ENCODE results near the gene PRTFDC1. TPM values are rescaled to one million over a fixed set of nuclear protein-coding genes. Genes with fewer than 3 reads are reported as not detected.

The PRTFDC1 gene
- polyA plus RNA-seq, 1 donor (not counting 4 experiments of a cell fraction or from before 2014, with no cell fraction given): 2.2 TPM

GRCh38 chr10:24983130-24983529 is 30.7 kb upstream of the PRTFDC1 start:
- Histone ChIP-seq H3K36me3 (ENCODE audit: control insufficient read depth in 2 of 2, extremely low read depth in 1 of 2, insufficient read depth in 2 of 2, low read length in 2 of 2) (no peaks in the 10 kb centered on the region), H2AFZ (ENCODE audit: control insufficient read depth, low read length) (no peak overlapping the region), H3K27ac (ENCODE audit: control insufficient read depth, insufficient read depth, low read length) (no peak overlapping the region), H3K4me3 (ENCODE audit: control insufficient read depth in 2 of 3, extremely low read depth in 1 of 3, insufficient read depth in 2 of 3, low read depth in 1 of 3, low read length in 3 of 3) (no peak overlapping the region), H3K9me3 (ENCODE audit: control insufficient read depth, low read depth, low read length) (no peaks in the 10 kb centered on the region), H3K79me2 (ENCODE audit: control insufficient read depth, insufficient read depth, low read length) (no peaks in the 10 kb centered on the region), H3K9me1 (ENCODE audit: control insufficient read depth, extremely low read depth, insufficient read depth, low read length) (no peaks in the 10 kb centered on the region), H3K4me2 (ENCODE audit: control insufficient read depth, extremely low read depth, insufficient read depth, low read depth, low read length) (no peak overlapping the region), H3K4me1 (ENCODE audit: control insufficient read depth, extremely low read depth, insufficient read depth, low read length) (no peaks in the 10 kb centered on the region), H3K27me3 (ENCODE audit: control insufficient read depth, extremely low read depth, insufficient read depth, low read length) (no peaks in the 10 kb centered on the region), H3K9ac (ENCODE audit: control insufficient read depth, extremely low read depth, insufficient read depth, low read length) (no peak overlapping the region), H4K20me1 (ENCODE audit: control insufficient read depth, extremely low read depth, insufficient read depth, low read length) (no peaks in the 10 kb centered on the region)
- dilution Hi-C loops (cut with MboI; ENCODE audit: extremely low pct_ligation_motif_present, low sequenced_read_pairs): no loop called here
- FAIRE-seq (no peak), DNase-seq (ENCODE audit: low read depth, low spot score) (no peak)
- TF ChIP-seq EZH2 (IDR thresholded peaks at IDR 0.05; ENCODE audit: low read length): no peak
- no peak for TF ChIP-seq CTCF (optimal IDR thresholded peaks at IDR 0.05 in 1 of 3, IDR thresholded peaks at IDR 0.05 in 1 of 3, conservative IDR thresholded peaks at IDR 0.05 in 1 of 3; ENCODE audit: extremely low read depth in 1 of 3, insufficient read depth in 2 of 3, low read length in 3 of 3)

DNA sequence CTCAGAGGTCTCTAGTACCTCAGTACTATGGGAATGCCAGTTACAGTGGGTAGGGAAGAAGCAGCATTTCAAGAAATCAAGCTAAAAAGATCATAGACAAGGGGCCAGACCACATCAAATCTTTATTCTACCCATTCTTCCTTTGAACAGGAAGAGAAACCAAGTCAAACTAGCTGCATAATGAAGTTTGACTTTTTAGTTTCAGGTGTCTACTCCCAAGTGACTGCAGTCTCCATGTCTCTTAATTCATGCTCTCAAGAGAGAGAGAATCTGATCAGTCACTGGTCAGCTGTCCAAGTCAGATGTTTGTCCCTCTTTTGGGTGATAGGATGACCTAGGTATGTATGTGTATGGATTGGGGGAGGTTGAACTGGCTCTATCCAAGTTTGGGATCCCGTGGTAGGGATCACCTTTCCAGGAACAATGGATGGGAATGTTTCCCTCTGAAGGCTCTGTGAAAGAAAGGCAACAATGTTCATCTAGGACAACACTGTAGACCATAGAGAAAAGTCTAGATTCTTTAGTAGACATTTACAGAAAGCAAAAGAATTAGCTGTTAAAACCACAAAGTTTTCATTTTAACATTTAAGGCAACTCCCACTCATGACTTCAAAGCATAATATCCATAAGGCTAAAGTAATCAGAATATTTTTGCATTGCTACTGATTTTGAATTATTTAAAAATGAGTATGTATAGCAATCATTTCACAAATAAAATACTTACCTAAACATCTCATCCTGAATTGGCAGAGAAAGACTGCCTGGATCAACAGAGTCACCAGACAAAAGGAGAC is 30.1 kb upstream of the PRTFDC1 start:
- dilution Hi-C loops (cut with MboI; ENCODE audit: extremely low pct_ligation_motif_present, low sequenced_read_pairs): no loop called here
- H3K4me1 ChIP-seq (ENCODE audit: control insufficient read depth, extremely low read depth, insufficient read depth, low read length): no peaks in the 10 kb centered on the region
- no peaks in the 10 kb centered on the region for H3K27me3 ChIP-seq (ENCODE audit: control insufficient read depth, extremely low read depth, insufficient read depth, low read length)
- no peak overlapping the region for H3K27ac ChIP-seq (ENCODE audit: control insufficient read depth, insufficient read depth, low read length)
- no peaks in the 10 kb centered on the region for H3K9me3 ChIP-seq (ENCODE audit: control insufficient read depth, low read depth, low read length)
- FAIRE-seq: no peak
- no peaks in the 10 kb centered on the region for H3K79me2 ChIP-seq (ENCODE audit: control insufficient read depth, insufficient read depth, low read length)
- H4K20me1 ChIP-seq (ENCODE audit: control insufficient read depth, extremely low read depth, insufficient read depth, low read length): no peaks in the 10 kb centered on the region
- no peak overlapping the region for H3K9ac ChIP-seq (ENCODE audit: control insufficient read depth, extremely low read depth, insufficient read depth, low read length)
- no peak overlapping the region for H3K4me2 ChIP-seq (ENCODE audit: control insufficient read depth, extremely low read depth, insufficient read depth, low read depth, low read length)
- no peaks in the 10 kb centered on the region for H3K9me1 ChIP-seq (ENCODE audit: control insufficient read depth, extremely low read depth, insufficient read depth, low read length)
- H3K4me3 ChIP-seq (ENCODE audit: control insufficient read depth in 2 of 3, extremely low read depth in 1 of 3, insufficient read depth in 2 of 3, low read depth in 1 of 3, low read length in 3 of 3): no peak overlapping the region
- no peak for TF ChIP-seq CTCF (optimal IDR thresholded peaks at IDR 0.05 in 1 of 3, IDR thresholded peaks at IDR 0.05 in 1 of 3, conservative IDR thresholded peaks at IDR 0.05 in 1 of 3; ENCODE audit: extremely low read depth in 1 of 3, insufficient read depth in 2 of 3, low read length in 3 of 3)
- TF ChIP-seq EZH2 (IDR thresholded peaks at IDR 0.05; ENCODE audit: low read length): no peak
- no peak overlapping the region for H2AFZ ChIP-seq (ENCODE audit: control insufficient read depth, low read length)
- no peaks in the 10 kb centered on the region for H3K36me3 ChIP-seq (ENCODE audit: control insufficient read depth in 2 of 2, extremely low read depth in 1 of 2, insufficient read depth in 2 of 2, low read length in 2 of 2)
- no peak for DNase-seq (ENCODE audit: low read depth, low spot score)
